ENCODE results near the gene NSDHL. TPM values are rescaled to one million over a fixed set of nuclear protein-coding genes. Genes with fewer than 3 reads are reported as not detected.
"Not testable (repeated sequence)": the region's sequence is repeated elsewhere in the genome, so short reads cannot be mapped to it uniquely, and the experiment has no call there.

NSDHL gene
- 10 to 100 TPM; 13.2 to 77.2 (median 38.8) TPM for total RNA-seq

DNA sequence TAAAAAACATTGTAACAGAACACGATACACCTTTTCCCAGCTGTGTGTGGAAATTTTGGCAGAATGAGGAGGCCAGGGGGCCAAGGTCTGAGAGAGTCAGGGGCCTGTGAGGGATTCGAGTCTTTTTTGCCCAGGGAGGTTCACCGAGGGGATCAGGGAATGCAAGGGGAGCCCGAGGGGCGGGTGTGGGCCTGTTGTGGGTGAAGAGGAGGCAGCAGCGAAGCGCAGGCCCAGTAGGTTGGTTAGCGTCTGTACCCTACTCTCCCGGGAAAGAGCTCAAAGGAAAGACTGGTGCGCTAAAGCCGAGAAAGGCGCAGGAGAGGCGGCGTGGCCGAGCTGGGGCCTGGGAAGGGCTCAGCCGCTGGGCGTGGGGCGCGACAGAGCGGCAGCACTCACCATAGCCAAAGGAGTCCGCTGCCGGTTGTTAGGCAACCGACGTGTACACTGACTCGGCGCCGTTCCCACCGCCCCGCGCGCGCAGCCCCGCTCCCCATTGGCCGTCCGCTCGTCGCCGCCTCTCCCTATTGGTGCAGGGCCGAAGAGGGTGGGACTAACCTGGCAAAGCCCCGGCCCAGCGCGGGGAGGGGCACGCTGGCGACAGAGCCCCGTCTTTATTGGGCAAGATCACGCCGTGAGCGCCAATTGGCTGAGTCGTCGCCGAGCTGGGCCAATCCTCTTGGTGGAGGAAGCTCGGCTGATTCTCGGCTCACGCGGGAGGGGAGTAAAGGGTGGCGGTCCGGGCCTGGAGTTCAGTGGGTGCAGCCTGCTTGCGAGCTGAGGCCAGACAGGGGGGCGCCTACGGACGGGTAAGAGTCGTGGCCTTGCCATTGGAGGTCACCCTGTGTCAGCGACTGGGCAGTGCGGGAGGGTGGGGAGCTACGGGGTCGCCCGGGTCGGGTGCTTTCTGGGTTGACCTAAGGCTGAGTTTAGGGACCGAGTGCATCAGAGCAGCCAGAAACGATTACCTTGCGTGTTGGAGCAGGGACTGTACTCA, at the start of gene NSDHL, which contains the start of gene CETN2:
NSDHL (plus strand) TSS at position 752 of the 994 bp plus-strand sequence. CDS start 15,262 bp downstream, outside the sequence.
CETN2 (minus strand) TSS at position 446 of the 994 bp plus-strand sequence; CDS start at position 399, 47 bp downstream.
- TF ChIP-seq, protein P1, sequence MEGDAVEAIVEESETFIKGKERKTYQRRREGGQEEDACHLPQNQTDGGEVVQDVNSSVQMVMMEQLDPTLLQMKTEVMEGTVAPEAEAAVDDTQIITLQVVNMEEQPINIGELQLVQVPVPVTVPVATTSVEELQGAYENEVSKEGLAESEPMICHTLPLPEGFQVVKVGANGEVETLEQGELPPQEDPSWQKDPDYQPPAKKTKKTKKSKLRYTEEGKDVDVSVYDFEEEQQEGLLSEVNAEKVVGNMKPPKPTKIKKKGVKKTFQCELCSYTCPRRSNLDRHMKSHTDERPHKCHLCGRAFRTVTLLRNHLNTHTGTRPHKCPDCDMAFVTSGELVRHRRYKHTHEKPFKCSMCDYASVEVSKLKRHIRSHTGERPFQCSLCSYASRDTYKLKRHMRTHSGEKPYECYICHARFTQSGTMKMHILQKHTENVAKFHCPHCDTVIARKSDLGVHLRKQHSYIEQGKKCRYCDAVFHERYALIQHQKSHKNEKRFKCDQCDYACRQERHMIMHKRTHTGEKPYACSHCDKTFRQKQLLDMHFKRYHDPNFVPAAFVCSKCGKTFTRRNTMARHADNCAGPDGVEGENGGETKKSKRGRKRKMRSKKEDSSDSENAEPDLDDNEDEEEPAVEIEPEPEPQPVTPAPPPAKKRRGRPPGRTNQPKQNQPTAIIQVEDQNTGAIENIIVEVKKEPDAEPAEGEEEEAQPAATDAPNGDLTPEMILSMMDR (IDR thresholded peaks at IDR 0.05) = no peak
- TF ChIP-seq POLR2A (IDR thresholded peaks at IDR 0.05) = peak; percentile 65 to 71
- peak; percentile 89 to 97 (median 95) for DNase-seq
- Histone ChIP-seq H3K27ac (peak within 1 kb of the TSS; percentile 69 to 79 (median 76)), H3K4me1 (peaks cover 0 to 5% (median 0%) of the 10 kb centered on the region in 4 donors), H3K4me3 (peak within 1 kb of the TSS; percentile 51 to 85 (median 68)), H3K9me3 (no peaks in the 10 kb centered on the region), H3K27me3 (no peaks in the 10 kb centered on the region), H3K36me3 (no peaks in the 10 kb centered on the region)

DNA sequence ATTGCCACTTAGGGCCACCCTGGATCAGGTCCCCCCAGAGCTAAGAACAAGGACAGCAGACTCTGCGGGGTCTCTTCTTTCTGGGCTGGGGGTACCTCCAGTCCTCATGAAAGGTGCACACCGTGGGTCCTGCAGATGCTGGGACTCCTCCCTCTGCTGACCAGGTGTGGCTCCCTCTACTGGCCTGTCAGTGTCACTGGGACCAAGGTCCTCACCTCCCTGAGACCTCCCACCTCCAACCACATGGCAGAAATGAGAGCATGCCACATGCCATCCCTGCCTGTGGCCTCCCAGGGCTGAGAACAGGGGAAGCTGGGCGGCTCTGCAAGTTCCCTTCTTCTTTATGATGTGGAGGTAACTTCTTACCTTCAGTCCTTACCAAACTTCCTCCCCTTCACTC, 43.8 kb upstream of the NSDHL start:
- H3K9me3 ChIP-seq, H3K4me3 ChIP-seq, H3K36me3 ChIP-seq, DNase-seq, H3K27ac ChIP-seq, H3K4me1 ChIP-seq, H3K27me3 ChIP-seq: not testable (repeated sequence)

DNA sequence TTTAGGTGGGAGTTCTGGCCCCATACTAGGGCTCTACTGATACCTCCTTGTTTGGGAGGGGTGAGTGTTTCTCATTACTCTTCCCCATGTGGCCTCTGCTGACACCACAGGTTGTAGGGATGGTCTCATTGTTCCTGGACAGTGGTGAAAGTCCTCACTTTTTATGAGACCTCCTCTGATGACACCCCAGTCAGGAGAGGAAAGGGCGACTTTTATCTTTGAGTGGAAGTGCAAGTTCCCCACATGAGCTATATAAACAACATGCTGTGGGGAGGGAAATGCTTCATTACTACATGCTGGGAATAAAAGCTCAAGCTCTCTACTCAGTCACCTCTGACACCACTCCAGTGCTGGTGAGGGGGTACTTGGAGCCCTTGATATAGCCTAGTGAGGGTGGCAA, 31.9 kb upstream of the NSDHL start:
- no peaks in the 10 kb centered on the region for H3K9me3 ChIP-seq
- DNase-seq = no peak
- H3K36me3 ChIP-seq = no peaks in the 10 kb centered on the region
- H3K27ac ChIP-seq = no peak overlapping the region
- H3K4me1 ChIP-seq = no peaks in the 10 kb centered on the region
- TF ChIP-seq, protein P1 (IDR thresholded peaks at IDR 0.05) = no peak
- no peak for TF ChIP-seq POLR2A (IDR thresholded peaks at IDR 0.05)
- no peak overlapping the region for H3K4me3 ChIP-seq
- H3K27me3 ChIP-seq = no peaks in the 10 kb centered on the region

DNA sequence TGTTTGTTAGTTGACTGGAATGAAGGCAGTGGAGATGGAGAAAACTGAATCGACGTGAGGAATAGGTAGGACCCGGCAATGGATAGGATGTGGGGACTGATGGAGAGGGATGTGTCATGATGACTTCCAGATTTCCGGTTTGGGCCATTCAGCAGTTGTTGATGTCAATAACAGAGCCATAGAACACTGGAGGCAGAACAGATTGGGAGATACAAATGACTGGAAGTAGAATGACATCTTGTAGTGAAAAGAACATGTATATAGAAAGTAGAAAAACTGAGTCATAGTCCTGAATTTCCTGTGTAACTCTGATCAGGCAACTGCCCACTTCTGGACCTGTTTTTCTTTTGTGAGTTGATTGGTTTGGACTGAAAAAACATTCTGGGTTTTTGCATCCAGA, 24.8 kb upstream of the NSDHL start:
- no peaks in the 10 kb centered on the region for H3K9me3 ChIP-seq
- no peaks in the 10 kb centered on the region for H3K4me1 ChIP-seq
- H3K27me3 ChIP-seq = no peaks in the 10 kb centered on the region
- no peak overlapping the region for H3K27ac ChIP-seq
- no peak for DNase-seq
- H3K36me3 ChIP-seq = no peaks in the 10 kb centered on the region
- no peak overlapping the region for H3K4me3 ChIP-seq
- TF ChIP-seq POLR2A (IDR thresholded peaks at IDR 0.05) = no peak
- TF ChIP-seq, protein P1 (IDR thresholded peaks at IDR 0.05) = no peak

DNA sequence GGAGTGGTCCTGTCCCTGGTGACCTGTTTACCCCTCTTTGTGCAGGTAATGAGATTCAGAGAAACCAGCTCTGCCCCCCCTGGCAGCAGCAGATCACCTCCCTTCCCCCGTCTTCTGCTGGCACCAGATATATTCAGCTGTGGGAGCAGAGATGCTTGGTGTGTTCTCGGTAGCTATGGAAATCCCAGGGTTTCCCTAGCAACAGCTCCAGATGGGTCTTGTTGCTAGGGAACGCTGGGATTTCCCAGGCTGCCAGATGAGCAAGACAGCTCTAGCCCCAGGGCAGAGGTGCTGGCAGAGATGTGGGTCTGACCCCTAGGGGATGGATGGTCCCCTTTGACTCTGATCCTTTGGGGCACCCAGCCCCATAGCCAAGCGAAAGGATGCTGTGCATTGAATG, 20.5 kb upstream of the NSDHL start:
- no peak overlapping the region for H3K27ac ChIP-seq
- no peaks in the 10 kb centered on the region for H3K4me1 ChIP-seq
- no peaks in the 10 kb centered on the region for H3K36me3 ChIP-seq
- DNase-seq = no peak
- no peak overlapping the region for H3K4me3 ChIP-seq
- no peaks in the 10 kb centered on the region for H3K9me3 ChIP-seq
- no peak for TF ChIP-seq POLR2A (IDR thresholded peaks at IDR 0.05)
- TF ChIP-seq, protein P1 (IDR thresholded peaks at IDR 0.05) = no peak
- H3K27me3 ChIP-seq = no peaks in the 10 kb centered on the region

DNA sequence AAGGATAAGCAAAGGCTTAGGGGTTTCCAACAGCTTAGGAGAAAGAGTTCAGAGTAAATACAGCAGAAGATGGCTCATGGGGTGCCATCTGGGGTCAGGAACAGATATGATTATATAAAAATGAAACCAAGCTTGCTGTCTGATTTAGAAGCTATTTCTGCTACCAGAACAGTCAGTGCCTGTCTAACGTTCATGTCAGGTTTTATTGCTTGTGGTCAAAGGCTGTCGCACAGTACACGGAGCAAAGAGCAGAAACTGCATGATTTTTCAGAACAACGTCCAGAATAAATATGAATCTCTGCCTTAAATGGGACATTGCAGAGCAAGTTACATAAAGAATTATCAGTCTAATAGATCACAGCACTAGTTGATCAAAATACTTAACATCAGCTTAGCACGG, 17.7 kb upstream of the NSDHL start:
- H3K9me3 ChIP-seq = no peaks in the 10 kb centered on the region
- peak in 1 of 3 donors; percentile 53 for DNase-seq
- TF ChIP-seq POLR2A (IDR thresholded peaks at IDR 0.05) = no peak
- TF ChIP-seq, protein P1 (IDR thresholded peaks at IDR 0.05) = no peak
- H3K36me3 ChIP-seq = no peaks in the 10 kb centered on the region
- no peaks in the 10 kb centered on the region for H3K27me3 ChIP-seq
- H3K27ac ChIP-seq = peak overlapping the region in 2 of 4 donors; percentile 63 to 78
- no peak overlapping the region for H3K4me3 ChIP-seq
- no peaks in the 10 kb centered on the region for H3K4me1 ChIP-seq
